HG03442 (cell line): ENCODE data around the gene LAMTOR2.

Experiments used
- ATAC-seq: cut with Tn5 transposase; IDR thresholded peaks from one replicate; pipeline ENCODE4 v1.9.1; 2021; ENCODE audit warnings: mild to moderate bottlenecking, moderate library complexity; ENCODE audit not compliant: unreplicated experiment

The LAMTOR2 gene

DNA sequence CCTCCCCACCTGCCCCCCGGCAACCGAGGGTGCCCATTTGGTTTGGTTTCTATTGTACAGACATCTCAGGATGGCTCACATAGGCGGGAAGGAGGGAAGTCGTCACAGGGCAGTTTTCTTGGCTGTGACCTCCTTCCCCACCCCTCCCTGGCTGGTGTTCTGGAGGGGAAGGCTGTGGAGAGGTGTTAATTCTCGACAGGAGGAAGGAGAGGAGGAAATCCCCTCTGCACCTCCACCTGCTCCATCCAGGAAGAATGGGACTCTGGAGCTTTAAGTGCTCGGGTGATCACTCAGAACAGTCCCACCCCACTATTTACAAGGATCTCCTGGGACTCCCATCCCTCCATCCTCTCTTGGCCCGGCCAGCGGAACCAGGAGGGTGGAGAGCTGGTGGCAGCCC, 20.1 kb downstream of the LAMTOR2 start:
- ATAC-seq, result no peak

- ATAC-seq, result no peak
Measured at GRCh38 chr1:156075162-156075561, 20.6 kb downstream of the LAMTOR2 start.

DNA sequence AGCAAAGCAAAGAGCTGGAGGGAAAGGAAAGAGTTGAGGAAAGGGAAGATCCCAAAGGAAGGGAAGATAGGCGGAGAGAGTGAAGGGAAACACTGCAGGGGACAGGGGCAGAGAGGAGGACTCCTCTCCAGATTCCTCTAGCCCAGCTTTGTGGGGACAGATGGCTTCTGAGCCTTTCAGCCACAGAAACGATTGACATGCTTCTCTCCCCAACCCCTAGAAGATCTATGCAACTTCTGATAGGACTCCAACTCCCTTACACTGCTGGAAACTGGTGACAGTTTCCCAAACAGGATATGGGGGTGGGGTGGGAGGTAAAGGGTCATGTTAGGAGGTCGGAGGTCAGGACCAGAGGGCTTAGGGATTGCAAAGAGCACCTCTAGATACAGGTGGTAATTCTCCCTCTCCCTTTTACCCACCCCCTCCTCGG, 21.2 kb downstream of the LAMTOR2 start:
- no peak for ATAC-seq

- peak; percentile 53 for ATAC-seq
Measured at GRCh38 chr1:156076609-156077429, 22.2 kb downstream of the LAMTOR2 start.

- no peak for ATAC-seq
Measured at GRCh38 chr1:156077430-156077760, 22.8 kb downstream of the LAMTOR2 start.

DNA sequence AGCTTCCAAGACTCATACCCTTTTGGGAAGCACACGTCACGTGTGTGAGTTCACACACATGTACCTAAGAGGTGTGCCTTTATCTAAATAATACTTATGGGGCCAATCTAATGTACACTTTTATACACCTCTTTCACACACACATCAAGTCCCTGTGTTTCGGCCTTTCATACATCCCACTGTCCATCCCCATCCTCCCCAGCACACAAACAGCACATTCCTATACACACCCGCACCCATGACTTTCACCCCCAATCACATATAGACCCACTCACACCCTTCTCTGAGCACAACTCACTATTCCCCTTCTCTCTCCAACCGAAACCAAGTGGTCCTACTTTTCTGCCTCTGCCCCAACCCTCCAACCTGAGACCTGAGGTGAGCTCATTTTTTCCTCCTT, 24.1 kb downstream of the LAMTOR2 start:
- no peak for ATAC-seq

- no peak for ATAC-seq
Measured at GRCh38 chr1:156079762-156080161, 25.2 kb downstream of the LAMTOR2 start.

GRCh38 chr1:156080241-156080862, 25.8 kb downstream of the LAMTOR2 start:
- no peak for ATAC-seq

- no peak for ATAC-seq
Measured at GRCh38 chr1:156080863-156081179, 26.2 kb downstream of the LAMTOR2 start.

- no peak for ATAC-seq
Measured at GRCh38 chr1:156081180-156081916, 26.8 kb downstream of the LAMTOR2 start.

DNA sequence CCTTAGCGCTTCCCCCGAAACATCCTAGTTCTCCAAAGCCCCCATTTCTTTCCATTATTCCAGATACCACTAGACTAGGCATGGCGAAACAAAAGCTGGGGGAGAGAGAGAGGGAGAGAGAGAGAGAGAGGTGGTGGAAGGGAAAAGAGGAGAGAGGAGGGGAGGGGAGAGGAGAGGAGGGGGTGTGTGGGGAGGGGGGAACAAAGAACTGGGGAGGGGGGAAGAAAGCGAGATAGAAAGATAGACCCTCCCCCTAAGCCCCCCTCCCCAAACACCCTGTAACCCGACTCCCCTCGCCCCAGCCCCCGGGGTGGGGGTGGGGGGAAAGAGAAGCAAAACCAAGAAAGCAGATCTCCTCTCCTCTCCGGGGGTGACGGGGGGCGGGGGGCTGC, 27.3 kb downstream of the LAMTOR2 start:
- no peak for ATAC-seq

DNA sequence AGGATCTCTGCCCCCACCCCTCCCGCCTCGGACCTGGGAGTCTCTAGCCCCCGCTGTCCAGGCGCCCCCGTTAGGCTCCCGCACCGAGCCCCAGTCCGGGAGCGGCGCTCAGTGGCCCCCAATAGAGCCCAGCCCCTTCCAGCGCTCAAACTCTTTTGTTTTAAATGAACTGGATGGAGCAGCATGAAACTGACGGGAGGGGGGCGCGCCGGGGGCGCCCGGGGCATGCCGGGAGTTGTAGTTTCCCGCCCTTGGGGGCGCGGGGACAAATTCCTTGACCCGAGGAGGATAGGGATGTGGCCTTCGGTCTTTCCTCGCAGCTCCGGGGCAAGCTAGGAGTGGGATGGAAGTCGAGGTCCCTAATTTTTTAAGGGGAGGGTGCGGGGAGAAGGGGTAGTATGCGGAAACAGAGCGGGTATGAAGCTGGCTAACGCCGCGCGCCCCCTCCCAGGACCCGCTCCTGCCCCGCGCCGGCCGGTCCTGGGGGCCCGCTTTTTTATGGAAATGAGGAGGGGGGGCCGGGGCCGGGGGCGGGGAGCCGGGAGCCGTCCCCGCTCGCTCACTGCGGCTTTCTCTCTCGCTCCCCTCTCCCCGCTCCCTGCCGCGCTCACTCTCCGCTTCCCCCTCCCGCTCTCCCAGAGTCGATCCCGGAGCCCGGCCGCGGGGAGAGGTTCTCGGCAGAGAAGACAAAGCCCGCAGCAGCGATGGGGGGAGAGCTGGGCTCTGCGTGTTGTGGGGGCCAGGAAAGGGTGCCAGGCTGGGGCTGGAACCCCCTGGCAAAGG, 27.9 kb downstream of the LAMTOR2 start, which contains the start of gene MEX3A:
Gene MEX3A (minus strand): TSS at position 157 of the 783 bp plus-strand sequence. CDS start 467 bp downstream, outside the sequence.
- no peak for ATAC-seq

DNA sequence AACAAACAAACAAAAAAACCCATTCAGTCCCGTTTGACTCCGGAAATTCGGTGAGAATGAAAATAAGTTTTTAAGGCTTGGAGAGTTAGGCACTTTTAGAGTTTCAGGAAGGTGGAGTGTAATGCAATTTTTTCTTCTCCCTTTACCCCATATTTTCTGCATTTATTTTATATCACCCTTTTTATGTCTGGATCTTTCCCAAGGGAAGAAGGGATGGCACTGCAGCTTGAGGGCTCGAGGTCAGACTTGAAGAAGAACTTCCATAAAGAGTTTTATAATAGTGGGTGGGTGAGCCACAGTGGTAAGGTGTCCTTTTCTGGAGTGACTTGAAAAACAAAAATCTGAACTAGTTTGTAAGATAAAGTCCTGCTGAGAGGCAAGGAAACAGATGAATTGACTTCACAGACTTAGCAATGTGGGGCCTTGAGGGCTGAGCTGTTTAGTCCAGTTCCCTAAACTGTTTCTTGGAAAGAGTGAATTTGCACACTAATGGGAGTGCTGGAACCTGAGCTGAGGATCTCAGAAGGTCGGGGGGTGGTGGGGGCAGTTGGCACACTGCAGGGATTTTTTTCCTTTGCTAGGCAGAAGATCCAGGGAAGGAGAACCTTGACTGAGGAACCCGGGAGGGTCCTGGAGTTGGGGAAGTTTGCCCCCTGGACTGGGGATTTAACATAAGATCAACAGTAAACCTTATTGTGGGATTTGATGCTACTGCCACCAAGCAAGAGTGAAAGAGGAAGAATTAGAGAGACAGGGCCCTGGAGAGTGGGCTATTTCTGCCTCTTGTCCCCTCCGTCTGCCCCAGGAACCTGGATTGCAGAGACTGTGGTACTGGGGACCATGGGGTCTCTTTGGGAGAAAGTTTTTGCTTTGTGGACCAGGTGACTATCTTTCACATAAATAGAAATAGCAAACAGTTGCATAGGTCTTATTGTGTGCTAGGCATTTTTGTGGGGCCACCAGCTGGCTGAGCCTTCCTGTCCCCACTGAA, 29.5 kb downstream of the LAMTOR2 start:
- no peak for ATAC-seq

- no peak for ATAC-seq
Measured at GRCh38 chr1:156086256-156086662, 31.7 kb downstream of the LAMTOR2 start.

DNA sequence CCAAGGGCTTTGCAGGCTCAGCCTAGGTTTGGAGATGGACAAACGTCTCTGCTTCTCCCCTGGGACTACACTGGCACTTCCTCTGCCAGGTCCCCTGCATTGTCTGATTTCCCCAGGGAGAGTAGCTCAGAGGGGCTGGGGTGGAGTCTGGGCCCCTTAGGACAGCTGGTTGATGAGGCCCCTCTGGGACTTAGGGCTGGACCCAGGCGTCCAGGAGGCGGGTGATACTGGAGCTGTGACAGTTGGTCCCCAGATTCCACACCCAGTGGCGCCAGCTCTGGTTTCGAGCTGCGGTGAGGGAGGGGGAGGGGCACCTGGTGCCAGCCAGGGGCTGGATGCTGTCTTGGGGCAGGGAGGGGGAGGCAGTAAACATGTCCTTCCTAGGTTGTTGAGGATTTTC, 35.1 kb downstream of the LAMTOR2 start:
- ATAC-seq, result no peak

DNA sequence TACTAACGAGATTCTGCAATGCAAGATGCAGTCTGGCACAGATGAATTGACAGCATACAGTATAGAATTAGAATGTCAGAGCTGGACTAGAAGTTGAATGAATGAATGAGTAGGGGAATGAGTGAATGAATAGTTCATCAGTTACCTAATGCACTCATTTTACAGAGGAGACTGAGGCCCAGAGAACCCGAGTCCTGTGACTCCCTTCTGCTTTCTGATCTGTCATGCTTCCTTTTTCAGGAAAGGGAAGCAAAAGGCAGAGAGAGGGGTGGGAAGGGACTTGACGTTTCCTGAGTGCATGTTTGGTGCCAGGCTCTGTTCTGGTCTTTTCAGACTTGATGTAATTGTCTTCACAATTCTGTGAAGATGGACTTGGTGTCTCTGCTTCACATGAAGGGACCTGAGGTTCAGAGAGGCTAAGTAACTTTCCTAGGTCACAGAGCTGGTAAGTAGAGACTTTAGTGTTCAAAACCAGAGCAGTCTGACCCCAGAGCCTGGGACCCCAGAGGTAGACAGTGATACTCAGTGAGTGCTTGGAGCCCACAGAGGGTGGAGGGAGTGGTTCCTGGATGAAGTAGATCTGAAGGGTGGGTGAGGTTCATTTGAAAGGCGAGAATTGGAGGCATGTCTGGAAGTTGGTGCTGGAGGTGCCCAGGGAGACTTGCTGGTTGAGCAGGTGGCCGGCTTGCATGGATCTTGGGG, 35.7 kb downstream of the LAMTOR2 start:
- no peak for ATAC-seq

- ATAC-seq, result no peak
Measured at GRCh38 chr1:156090840-156091188, 36.2 kb downstream of the LAMTOR2 start.

DNA sequence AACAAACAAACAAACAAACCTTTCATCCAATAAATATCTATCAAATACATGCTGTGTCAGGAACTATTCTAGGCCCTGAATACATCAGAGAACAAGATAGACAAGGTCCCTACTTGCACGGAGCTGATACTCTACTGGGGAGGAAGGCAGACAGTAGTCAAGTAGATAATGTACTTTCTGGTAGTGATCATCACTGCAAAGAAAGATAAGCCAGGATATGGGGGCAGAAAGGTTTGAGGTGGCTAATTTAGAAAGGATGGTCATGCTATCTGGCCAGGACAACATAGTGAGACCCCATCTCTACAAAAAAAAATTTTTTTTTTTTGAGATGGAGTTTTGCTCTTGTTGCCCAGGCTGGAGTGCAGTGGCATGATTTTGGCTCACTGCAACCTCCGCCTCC, 37.0 kb downstream of the LAMTOR2 start:
- ATAC-seq, result no peak

- ATAC-seq, result no peak
Measured at GRCh38 chr1:156095906-156096508, 41.4 kb downstream of the LAMTOR2 start.
